GM23338 (cell line): ENCODE data around the gene PERM1. TPM values are rescaled to one million over a fixed set of nuclear protein-coding genes. Genes with fewer than 3 reads are reported as not detected.

Source experiments
- ATAC-seq: fragments of 200-7000 bp; cut with Tn5 transposase; 3 replicates; pipeline ENCODE4 v1.9.1; 2020
- DNase-seq: peaks from one replicate; pipeline ENCODE4 v3.0.0-alpha.2; 2015; ENCODE audit warnings: low spot score
- H2AFZ ChIP-seq: fragments of 200-600 bp; sonication (generic); 2 replicates; pipeline ENCODE4 v1.8.0; 2016; ENCODE audit warnings: antibody characterized with exemption, mild to moderate bottlenecking, moderate library complexity
- H3F3A ChIP-seq: fragments of 200-600 bp; sonication (generic); replicated peaks from 2 replicates; pipeline ENCODE4 v1.8.0; 2017; ENCODE audit warnings: antibody characterized with exemption, mixed run types, low read depth
- H3K27ac ChIP-seq: fragments of 200-600 bp; sonication (generic); 2 replicates; pipeline ENCODE4 v1.6.1; 2016; ENCODE audit warnings: low read depth
- H3K27me3 ChIP-seq: fragments of 200-600 bp; sonication (generic); 2 replicates; pipeline ENCODE4 v1.8.0; 2016; ENCODE audit warnings: mild to moderate bottlenecking, mixed run types, moderate library complexity; ENCODE audit not compliant: insufficient read depth
- H3K36me3 ChIP-seq: fragments of 200-600 bp; sonication (generic); 2 replicates; pipeline ENCODE4 v1.8.0; 2016; ENCODE audit warnings: mild to moderate bottlenecking; ENCODE audit not compliant: insufficient read depth
- H3K4me1 ChIP-seq: fragments of 200-600 bp; sonication (generic); 2 replicates; pipeline ENCODE4 v1.8.0; 2016; ENCODE audit warnings: mild to moderate bottlenecking, moderate library complexity; ENCODE audit not compliant: insufficient read depth
- H3K4me2 ChIP-seq: fragments of 200-600 bp; sonication (generic); 2 replicates; pipeline ENCODE4 v1.7.1; 2017; ENCODE audit warnings: mixed run types
- H3K4me3 ChIP-seq: fragments of 200-600 bp; sonication (generic); 2 replicates; pipeline ENCODE4 v1.6.1; 2016; ENCODE audit warnings: mixed run types
- H3K79me2 ChIP-seq: fragments of 200-600 bp; sonication (generic); replicated peaks from 2 replicates; pipeline ENCODE4 v1.8.0; 2017; ENCODE audit warnings: mild to moderate bottlenecking; ENCODE audit not compliant: insufficient read depth
- H3K9me2 ChIP-seq: fragments of 200-600 bp; sonication (generic); 2 replicates; pipeline ENCODE4 v1.8.0; 2017; ENCODE audit not compliant: insufficient read depth
- H4K20me1 ChIP-seq: fragments of 200-600 bp; sonication (generic); replicated peaks from 2 replicates; pipeline ENCODE4 v1.8.0; 2017; ENCODE audit warnings: mild to moderate bottlenecking; ENCODE audit not compliant: insufficient read depth
- H3K27ac Mint-ChIP-seq: 2 replicates; pipeline ENCODE4 v1.8.0; 2020; ENCODE audit warnings: inconsistent platforms, mild to moderate bottlenecking, moderate library complexity, mixed read lengths
- H3K27me3 Mint-ChIP-seq: 3 replicates; pipeline ENCODE4 v1.8.0; 2022; ENCODE audit warnings: low read depth, mild to moderate bottlenecking, moderate library complexity, mixed read lengths, inconsistent platforms; ENCODE audit not compliant: insufficient read depth, poor library complexity
- H3K36me3 Mint-ChIP-seq: 3 replicates; pipeline ENCODE4 v1.8.0; 2021; ENCODE audit warnings: low read depth, mild to moderate bottlenecking, inconsistent platforms, moderate library complexity, mixed read lengths
- H3K4me1 Mint-ChIP-seq: 3 replicates; pipeline ENCODE4 v1.8.0; 2020; ENCODE audit warnings: mild to moderate bottlenecking, inconsistent platforms, mixed read lengths
- H3K4me3 Mint-ChIP-seq: 3 replicates; pipeline ENCODE4 v1.8.0; 2021; ENCODE audit warnings: moderate library complexity, mild to moderate bottlenecking, inconsistent platforms, mixed read lengths
- H3K9me3 Mint-ChIP-seq: 3 replicates; pipeline ENCODE4 v1.8.0; 2020; ENCODE audit warnings: moderate library complexity, mild to moderate bottlenecking, inconsistent platforms, mixed read lengths
- CTCF ChIP-seq, 2 experiments: fragments of 200-600 bp in 1 of 2; sonication (generic) in 1 of 2; conservative IDR thresholded peaks; 2 replicates each; pipeline versions ENCODE4 v1.5.1 to v1.6.1; 2016 to 2017; ENCODE audit warnings: antibody characterized with exemption in 2 of 2, low read depth in 2 of 2, mild to moderate bottlenecking in 2 of 2, moderate library complexity in 1 of 2
- ETS1 ChIP-seq: IDR thresholded peaks from 2 replicates; pipeline ENCODE4 v1.6.1; 2016; ENCODE audit warnings: antibody characterized with exemption
- ZNF462 ChIP-seq: fragments of 250-450 bp; sonication (Bioruptor Pico); IDR thresholded peaks from 2 replicates; pipeline ENCODE4 v1.5.0; 2020; ENCODE audit warnings: mild to moderate bottlenecking, moderate library complexity
- polyA plus RNA-seq: library from polyadenylated mRNA; unstranded; fragments of >200 nt; fragmentation: Nextera tagmentation; extraction: Ambion mirVana; gene quantifications from 2 replicates; pipeline ENCODE4 v1.2.1, GENCODE V29; 2016
- total RNA-seq: library from RNA; depleted of rRNA; stranded (reverse); fragments of >200 nt; shearing (Covaris generic); gene quantifications from 2 replicates; pipeline ENCODE4 v1.2.3, GENCODE V29; 2014

Gene PERM1
- total and polyA plus RNA-seq, 2 experiments from 2014 or later = 1.1 TPM; not detected in 1

GRCh38 chr1:1025730-1026129 lies 43.8 kb upstream of the PERM1 start:
- H3F3A ChIP-seq = no peaks in the 10 kb centered on the region
- H3K4me2 ChIP-seq = peak overlapping the region; percentile 43; the same call in 1 of the 2 replicates
- Mint-ChIP-seq H3K4me3 (peak overlapping the region; percentile 23; the same call in 1 of the 3 replicates), H3K9me3 (no peaks in the 10 kb centered on the region), H3K4me1 (peaks cover 34% of the 10 kb centered on the region), H3K36me3 (peaks cover 20% of the 10 kb centered on the region), H3K27ac (peak overlapping the region; percentile 72; the same call in 1 of the 2 replicates), H3K27me3 (peaks cover 14% of the 10 kb centered on the region)
- TF ChIP-seq ZNF462 (CRISPR knock-in tag) = no peak
- TF ChIP-seq CTCF (conservative IDR thresholded peaks at IDR 0.05; ENCODE audit: low read depth in 2 of 2) = no peak
- no peak for TF ChIP-seq ETS1
- H3K27ac ChIP-seq = no peak overlapping the region
- H3K36me3 ChIP-seq = no peaks in the 10 kb centered on the region
- H3K4me3 ChIP-seq = no peak overlapping the region
- no peaks in the 10 kb centered on the region for H3K9me2 ChIP-seq
- 0 out of 2 replicates have a peak, but pooled peaks cover 5% of the 10 kb centered on the region for H3K79me2 ChIP-seq
- H3K27me3 ChIP-seq = no peaks in the 10 kb centered on the region; the same call in 1 of the 2 replicates
- peaks cover 47% of the 10 kb centered on the region for H3K4me1 ChIP-seq
- ATAC-seq (no peak), DNase-seq (no peak)
- H2AFZ ChIP-seq = no peak overlapping the region
- H4K20me1 ChIP-seq = peaks cover 4% of the 10 kb centered on the region; the same call in 1 of the 2 replicates
